ENCODE data around the gene MEIS1. TPM values are rescaled to one million over a fixed set of nuclear protein-coding genes. Genes with fewer than 3 reads are reported as not detected.
A peak's percentile ranks its signal among the peaks of the same experiment; 100 is the strongest.

Gene MEIS1
- total and polyA plus RNA-seq, 2 donors (not counting 3 experiments of a cell fraction or from before 2014, with no cell fraction given), result 10.0 to 26.5 TPM

DNA sequence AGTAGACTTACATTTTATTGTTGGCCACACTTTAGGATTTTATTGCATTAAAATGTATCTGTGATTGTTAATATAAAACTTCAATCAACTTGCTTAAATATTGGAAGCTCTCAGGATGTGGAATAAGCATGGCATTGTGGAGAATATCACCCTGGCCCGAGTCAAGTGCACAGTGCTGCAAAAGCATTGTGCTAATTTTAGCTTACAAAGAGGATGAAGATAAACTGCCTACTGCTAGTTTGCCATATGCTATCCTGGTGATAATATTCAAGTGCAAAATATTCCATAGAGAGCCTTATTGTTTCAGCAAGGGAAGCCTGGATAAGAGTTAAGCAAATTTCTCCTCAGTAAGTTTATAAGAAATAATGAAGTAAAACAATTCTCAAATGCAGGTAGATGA is 54.5 kb downstream of the MEIS1 start:
- H2AFZ ChIP-seq (ENCODE audit: low read depth, low read length), result no peak overlapping the region
- H3K4me1 ChIP-seq (ENCODE audit: control insufficient read depth, extremely low read depth, insufficient read depth, low read length), result peaks cover 28% of the 10 kb centered on the region
- CTCF ChIA-PET, result interaction anchor here (1.0 to 1.8 kb wide), 6 partner anchors 8 to 55 kb away, joined by 3 to 11 read pairs (median 4); partner anchors contain the start of gene MEIS1

DNA sequence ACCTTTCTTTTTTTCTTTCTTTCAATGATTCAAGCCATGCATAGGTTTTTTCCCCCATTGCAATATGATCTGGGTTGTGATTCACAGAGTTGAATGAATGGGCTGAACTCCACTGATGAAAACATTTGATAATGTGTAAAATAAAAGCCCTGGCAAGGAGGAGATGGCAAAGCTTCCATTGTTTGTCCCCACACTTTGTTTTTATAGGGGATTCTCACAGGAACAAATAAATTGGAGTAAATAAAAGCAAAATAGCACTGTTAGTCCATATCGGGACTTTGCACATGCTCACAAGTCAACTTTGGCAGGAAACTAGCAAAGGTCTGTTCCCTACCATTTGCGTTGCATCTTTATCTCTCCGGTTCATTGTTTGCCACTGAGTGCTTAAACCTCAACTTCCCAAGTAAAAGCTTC is 55.7 kb downstream of the MEIS1 start:
- POLR2A ChIA-PET, result interaction anchor here (0.6 kb wide), 1 partner anchor 18 kb away, joined by 3 read pairs; no protein-coding TSS in a partner anchor

More for the DNA sequence above, 54.5 kb downstream of the MEIS1 start:
- dilution Hi-C loops (cut with MboI; ENCODE audit: extremely low pct_ligation_motif_present, low sequenced_read_pairs) (no loop called here), intact Hi-C loops (cut with micrococcal nuclease) (loop anchor here (1.0 kb wide), 1 partner anchor 8 kb away; no protein-coding TSS in a partner anchor)
- POLR2A ChIA-PET, result no interaction called here
- no peak overlapping the region for H3K27ac ChIP-seq (ENCODE audit: insufficient read depth, low read depth, low read length)
- no peaks in the 10 kb centered on the region for H3K79me2 ChIP-seq (ENCODE audit: control insufficient read depth, insufficient read depth, low read length)
- no TSS peak for BruUV-seq (replicated peaks)
- H3K4me3 ChIP-seq (replicated peaks in 1 of 3; ENCODE audit: insufficient read depth in 1 of 3, low read depth in 1 of 3, low read length in 3 of 3), result no peak overlapping the region
- H3K27me3 ChIP-seq (ENCODE audit: control insufficient read depth in 2 of 2, insufficient read depth in 2 of 2, low read length in 2 of 2), result no peaks in the 10 kb centered on the region
- H4K20me1 ChIP-seq (replicated peaks; ENCODE audit: control insufficient read depth, extremely low read depth, insufficient read depth, low read length), result no peaks in the 10 kb centered on the region
- H3K9me1 ChIP-seq (replicated peaks; ENCODE audit: control insufficient read depth, extremely low read depth, insufficient read depth, low read length), result no peaks in the 10 kb centered on the region
- no peak overlapping the region for H3K9ac ChIP-seq (replicated peaks; ENCODE audit: extremely low read depth, insufficient read depth, low read length)
- H3K36me3 ChIP-seq (ENCODE audit: control insufficient read depth in 2 of 2, extremely low read depth in 1 of 2, insufficient read depth in 2 of 2, low read length in 2 of 2), result peaks cover 0 to 4% of the 10 kb centered on the region in 2 experiments
- FAIRE-seq (no peak), DNase-seq (ENCODE audit: low read depth, low spot score) (peak; percentile 71)
- no peak overlapping the region for H3K4me2 ChIP-seq (ENCODE audit: insufficient read depth, low read length)
- H3K9me3 ChIP-seq (replicated peaks; ENCODE audit: control insufficient read depth, insufficient read depth, low read length), result no peaks in the 10 kb centered on the region
- TF ChIP-seq JUN (IDR thresholded peaks at IDR 0.05; ENCODE audit: borderline replicate concordance, insufficient read depth, insufficient read length, low read depth), result no peak
- TF ChIP-seq GATA2 (IDR thresholded peaks at IDR 0.05; ENCODE audit: insufficient read depth, insufficient read length, low read depth, low read length), result no peak
- TF ChIP-seq, protein P1, sequence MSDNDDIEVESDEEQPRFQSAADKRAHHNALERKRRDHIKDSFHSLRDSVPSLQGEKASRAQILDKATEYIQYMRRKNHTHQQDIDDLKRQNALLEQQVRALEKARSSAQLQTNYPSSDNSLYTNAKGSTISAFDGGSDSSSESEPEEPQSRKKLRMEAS (IDR thresholded peaks at IDR 0.05; ENCODE audit: insufficient read depth, insufficient read length), result no peak
- no peak for TF ChIP-seq FOS (IDR thresholded peaks at IDR 0.05; ENCODE audit: borderline replicate concordance, insufficient read depth, low read length)
- TF ChIP-seq MYC (IDR thresholded peaks at IDR 0.05; ENCODE audit: low read depth, low read length), result no peak

More for the DNA sequence above, 55.7 kb downstream of the MEIS1 start:
- no peaks in the 10 kb centered on the region for H3K9me1 ChIP-seq (replicated peaks; ENCODE audit: control insufficient read depth, extremely low read depth, insufficient read depth, low read length)
- CTCF ChIA-PET, result interaction anchor here (1.0 to 1.8 kb wide), 4 partner anchors 9 to 51 kb away, joined by 3 to 11 read pairs (median 7); no protein-coding TSS in a partner anchor
- H3K79me2 ChIP-seq (ENCODE audit: control insufficient read depth, insufficient read depth, low read length), result no peaks in the 10 kb centered on the region
- no peaks in the 10 kb centered on the region for H3K9me3 ChIP-seq (replicated peaks; ENCODE audit: control insufficient read depth, insufficient read depth, low read length)
- H2AFZ ChIP-seq (ENCODE audit: low read depth, low read length), result peak overlapping the region; percentile 34
- dilution Hi-C loops (cut with MboI; ENCODE audit: extremely low pct_ligation_motif_present, low sequenced_read_pairs) (no loop called here), intact Hi-C loops (cut with micrococcal nuclease) (loop anchor here (1.0 kb wide), 1 partner anchor 19 kb away; no protein-coding TSS in a partner anchor)
- no peak overlapping the region for H3K9ac ChIP-seq (replicated peaks; ENCODE audit: extremely low read depth, insufficient read depth, low read length)
- peaks cover 28% of the 10 kb centered on the region for H3K4me1 ChIP-seq (ENCODE audit: control insufficient read depth, extremely low read depth, insufficient read depth, low read length)
- no peaks in the 10 kb centered on the region for H3K27me3 ChIP-seq (ENCODE audit: control insufficient read depth in 2 of 2, insufficient read depth in 2 of 2, low read length in 2 of 2)
- no peak for TF ChIP-seq POLR2AphosphoS5 (IDR thresholded peaks at IDR 0.05; ENCODE audit: insufficient read depth, low read depth, low read length)
- TF ChIP-seq FOS (IDR thresholded peaks at IDR 0.05; ENCODE audit: borderline replicate concordance, insufficient read depth, low read length), result peak; percentile 5
- TF ChIP-seq GATA2 (IDR thresholded peaks at IDR 0.05; ENCODE audit: insufficient read depth, insufficient read length, low read depth, low read length), result peak; percentile 80
- FAIRE-seq (peak; percentile 80), DNase-seq (ENCODE audit: low read depth, low spot score) (peak; percentile 88)
- H3K4me2 ChIP-seq (ENCODE audit: insufficient read depth, low read length), result peak overlapping the region; percentile 63
- no peak overlapping the region for H3K4me3 ChIP-seq (replicated peaks in 1 of 3; ENCODE audit: insufficient read depth in 1 of 3, low read depth in 1 of 3, low read length in 3 of 3)
- no peaks in the 10 kb centered on the region for H4K20me1 ChIP-seq (replicated peaks; ENCODE audit: control insufficient read depth, extremely low read depth, insufficient read depth, low read length)
- H3K27ac ChIP-seq (ENCODE audit: insufficient read depth, low read depth, low read length), result peak overlapping the region; percentile 59
- no TSS peak for BruUV-seq (replicated peaks)
- peaks cover 0 to 4% of the 10 kb centered on the region in 2 experiments for H3K36me3 ChIP-seq (ENCODE audit: control insufficient read depth in 2 of 2, extremely low read depth in 1 of 2, insufficient read depth in 2 of 2, low read length in 2 of 2)

All from endothelial cell of umbilical vein (primary cell).